Panc1 (cell line): Measurements from ENCODE around the gene HSPA12A. TPM values are rescaled to one million over a fixed set of nuclear protein-coding genes. Genes with fewer than 3 reads are reported as not detected.

Experiments
- ATAC-seq: fragments of 200-7000 bp; cut with Tn5 transposase; 2 replicates; pipeline ENCODE4 v1.9.1; 2020; ENCODE audit warnings: mild to moderate bottlenecking, moderate library complexity
- BruUV-seq: library from RNA; stranded (reverse); fragments of 400-500 nt; replicated peaks from 2 replicates; lab custom pipeline; 2021; lab: Mats Ljungman, UMichigan
- CTCF ChIA-PET: fragments of 300-600 bp; sonication (Branson Sonifier 250); formaldehyde crosslinking; loops from one replicate; lab custom pipeline; 2022; ENCODE audit warnings: antibody characterized with exemption; lab: Charles Lee
- POLR2A ChIA-PET: fragments of 300-600 bp; sonication (Branson Sonifier 250); formaldehyde crosslinking; loops from one replicate; lab custom pipeline; 2022; ENCODE audit warnings: antibody characterized with exemption; lab: Charles Lee
- DNase-seq: peaks from one replicate; pipeline ENCODE4 v3.0.0-alpha.2; 2010; ENCODE audit warnings: low read depth, low spot score
- H3K27ac ChIP-seq: 2 replicates; pipeline ENCODE4 v1.5.1; 2011; ENCODE audit warnings: mild to moderate bottlenecking, low read length, inconsistent platforms
- H3K27me3 ChIP-seq: fragments of 200-500 bp; sonication (Bioruptor generic); 2 replicates; pipeline ENCODE4 v1.6.0; 2014; ENCODE audit warnings: low read length, inconsistent platforms; ENCODE audit not compliant: control insufficient read depth, insufficient read depth
- H3K36me3 ChIP-seq: fragments of 200-500 bp; sonication (Bioruptor generic); 2 replicates; pipeline ENCODE4 v1.5.1; 2014; ENCODE audit warnings: inconsistent platforms, mild to moderate bottlenecking, low read length, moderate library complexity; ENCODE audit not compliant: control insufficient read depth, insufficient read depth
- H3K4me1 ChIP-seq: 2 replicates; pipeline ENCODE4 v1.5.1; 2011; ENCODE audit warnings: inconsistent platforms, mild to moderate bottlenecking, low read length, moderate library complexity; ENCODE audit not compliant: control insufficient read depth, insufficient read depth
- H3K4me3 ChIP-seq, 2 experiments: 2 replicates each; pipeline ENCODE4 v1.5.1; 2011 to 2012; ENCODE audit warnings: low read depth in 2 of 2, low read length in 2 of 2, mild to moderate bottlenecking in 2 of 2, inconsistent platforms in 1 of 2, moderate library complexity in 1 of 2
- H3K9me3 ChIP-seq: fragments of 200-500 bp; sonication (Bioruptor generic); 2 replicates; pipeline ENCODE4 v1.5.1; 2014; ENCODE audit warnings: low read depth, mild to moderate bottlenecking, inconsistent platforms, low read length, moderate library complexity; ENCODE audit not compliant: control insufficient read depth, insufficient read depth
- POLR2AphosphoS5 ChIP-seq: IDR thresholded peaks from 2 replicates; pipeline ENCODE4 v1.6.1; 2012; ENCODE audit warnings: mild to moderate bottlenecking, low read depth, low read length, moderate library complexity
- REST ChIP-seq, 2 experiments: IDR thresholded peaks; 2 replicates each; pipeline ENCODE4 v1.6.1; 2011 to 2012; ENCODE audit warnings: low read depth in 2 of 2, control low read depth in 1 of 2, low read length in 1 of 2, mild to moderate bottlenecking in 1 of 2, moderate library complexity in 1 of 2; ENCODE audit not compliant: insufficient read depth in 1 of 2
- SIN3A ChIP-seq: IDR thresholded peaks from 2 replicates; pipeline ENCODE4 v1.6.1; 2012; ENCODE audit warnings: low read depth, mild to moderate bottlenecking, low read length, moderate library complexity, borderline replicate concordance; ENCODE audit not compliant: insufficient read depth
- TCF7L2 ChIP-seq: IDR thresholded peaks from 2 replicates; pipeline ENCODE4 v1.6.1; 2011; ENCODE audit warnings: mild to moderate bottlenecking, low read depth, low read length, inconsistent platforms
- in situ Hi-C: cut with HindIII; loops from 2 replicates; pipeline ENCODE4 v1.10.0; 2016; ENCODE audit warnings: low sequenced_read_pairs, low pct_unique_long_range_greater_than_20kb
- intact Hi-C: fragments of 100-400 bp; cut with micrococcal nuclease; formaldehyde crosslinking; loops from one replicate; pipeline ENCODE4 v1.10.0; 2022; ENCODE audit not compliant: unreplicated experiment
- total RNA-seq: library from RNA; stranded (reverse); gene quantifications from one replicate; pipeline ENCODE4 v1.2.1, GENCODE V29; 2021; ENCODE audit not compliant: unreplicated experiment
- TF ChIP-seq, protein P1 (sequence below): fragments of 450-650 bp; IDR thresholded peaks from 2 replicates; pipeline ENCODE4 v1.5.1; 2017; ENCODE audit warnings: mild to moderate bottlenecking

HSPA12A gene
- total RNA-seq, 1 experiment from 2014 or later, result 7.7 TPM

DNA sequence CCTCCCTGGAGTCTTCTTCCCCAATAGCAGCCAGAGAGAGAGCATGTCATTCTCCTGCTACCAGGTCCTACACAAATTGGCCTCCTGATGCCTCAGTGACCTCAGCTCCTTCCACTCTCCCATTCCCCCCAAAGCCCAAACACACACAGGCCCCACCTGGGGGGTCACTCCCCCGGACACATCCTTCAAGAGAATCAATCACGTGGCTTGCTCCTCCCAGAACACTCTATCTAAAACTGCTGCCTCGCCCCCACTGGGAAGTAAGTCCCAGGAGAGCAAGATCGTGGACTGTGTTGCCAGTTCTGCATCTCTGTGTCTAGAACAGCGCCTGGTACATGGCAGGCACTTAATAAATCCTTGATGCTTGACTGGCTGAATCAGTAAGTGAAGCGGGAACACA lies 2.5 kb upstream of the HSPA12A start:
- Histone ChIP-seq H3K36me3 (no peaks in the 10 kb centered on the region; the same call in 1 of the 2 replicates), H3K4me1 (peaks cover 5% of the 10 kb centered on the region; the same call in 1 of the 2 replicates), H3K27ac (no peak overlapping the region), H3K4me3 (no peak overlapping the region), H3K27me3 (no peaks in the 10 kb centered on the region), H3K9me3 (no peaks in the 10 kb centered on the region)
- TF ChIP-seq REST (IDR thresholded peaks at IDR 0.05; ENCODE audit: insufficient read depth in 1 of 2, low read depth in 2 of 2, low read length in 1 of 2), result no peak
- no peak for TF ChIP-seq SIN3A
- no peak for TF ChIP-seq POLR2AphosphoS5
- no peak for TF ChIP-seq TCF7L2
- TF ChIP-seq, protein P1, sequence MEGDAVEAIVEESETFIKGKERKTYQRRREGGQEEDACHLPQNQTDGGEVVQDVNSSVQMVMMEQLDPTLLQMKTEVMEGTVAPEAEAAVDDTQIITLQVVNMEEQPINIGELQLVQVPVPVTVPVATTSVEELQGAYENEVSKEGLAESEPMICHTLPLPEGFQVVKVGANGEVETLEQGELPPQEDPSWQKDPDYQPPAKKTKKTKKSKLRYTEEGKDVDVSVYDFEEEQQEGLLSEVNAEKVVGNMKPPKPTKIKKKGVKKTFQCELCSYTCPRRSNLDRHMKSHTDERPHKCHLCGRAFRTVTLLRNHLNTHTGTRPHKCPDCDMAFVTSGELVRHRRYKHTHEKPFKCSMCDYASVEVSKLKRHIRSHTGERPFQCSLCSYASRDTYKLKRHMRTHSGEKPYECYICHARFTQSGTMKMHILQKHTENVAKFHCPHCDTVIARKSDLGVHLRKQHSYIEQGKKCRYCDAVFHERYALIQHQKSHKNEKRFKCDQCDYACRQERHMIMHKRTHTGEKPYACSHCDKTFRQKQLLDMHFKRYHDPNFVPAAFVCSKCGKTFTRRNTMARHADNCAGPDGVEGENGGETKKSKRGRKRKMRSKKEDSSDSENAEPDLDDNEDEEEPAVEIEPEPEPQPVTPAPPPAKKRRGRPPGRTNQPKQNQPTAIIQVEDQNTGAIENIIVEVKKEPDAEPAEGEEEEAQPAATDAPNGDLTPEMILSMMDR, result no peak
- ChIA-PET POLR2A (no interaction called here), CTCF (no interaction called here)
- no TSS peak for BruUV-seq
- DNase-seq (no peak), ATAC-seq (no peak)
- intact Hi-C loops (no loop called here), in situ Hi-C loops (no loop called here)

- ChIA-PET POLR2A (no interaction called here), CTCF (no interaction called here)
- no peak for ATAC-seq
- Histone ChIP-seq H3K36me3 (no peaks in the 10 kb centered on the region; the same call in 1 of the 2 replicates), H3K4me3 (no peak overlapping the region), H3K27me3 (no peaks in the 10 kb centered on the region), H3K9me3 (no peaks in the 10 kb centered on the region), H3K27ac (no peak overlapping the region), H3K4me1 (peaks cover 5% of the 10 kb centered on the region; the same call in 1 of the 2 replicates)
- DNase-seq, result no peak
- in situ Hi-C loops, result no loop called here
- TF ChIP-seq, protein P1, result no peak
- no peak for TF ChIP-seq POLR2AphosphoS5
- no peak for TF ChIP-seq TCF7L2
- no peak for TF ChIP-seq SIN3A
- no peak for TF ChIP-seq REST (IDR thresholded peaks at IDR 0.05; ENCODE audit: insufficient read depth in 1 of 2, low read depth in 2 of 2, low read length in 1 of 2)
- intact Hi-C loops, result no loop called here
- BruUV-seq, result no TSS peak
Measured at GRCh38 chr10:116744163-116744753, 1.9 kb upstream of the HSPA12A start.
